Measurements from ENCODE around the gene CLCA1.

- TF ChIP-seq CTCF (IDR thresholded peaks at IDR 0.05) (no peak), POLR2A (IDR thresholded peaks at IDR 0.05) (no peak)
These were observed 38.4 kb upstream of the CLCA1 start for GRCh38 chr1:86430376-86430775.

Measured in lower leg skin (tissue), 3 donors.